Kasumi-1 (cell line): ENCODE measurements around the gene ITIH5.
A peak's percentile ranks its signal among the peaks of the same experiment; 100 is the strongest.

Experiments used
- DNase-seq, 2 experiments: peaks; one replicate each; lab custom pipeline; 2025; lab: John Stamatoyannopoulos, UW

The ITIH5 gene

GRCh38 chr10:7518693-7519092 is 148.1 kb downstream of the ITIH5 start:
- no peak for DNase-seq

GRCh38 chr10:7515439-7515838 is 151.3 kb downstream of the ITIH5 start:
- no peak for DNase-seq

GRCh38 chr10:7513936-7514335 is 152.8 kb downstream of the ITIH5 start:
- no peak for DNase-seq

- no peak for DNase-seq
These were observed 153.3 kb downstream of the ITIH5 start for GRCh38 chr10:7513455-7513854.

- DNase-seq, result peak; percentile 27 to 41
These were observed 154.3 kb downstream of the ITIH5 start for GRCh38 chr10:7512487-7512886.

GRCh38 chr10:7511612-7512011 is 155.2 kb downstream of the ITIH5 start:
- no peak for DNase-seq
